HG02970 (cell line): ENCODE data around the gene GOSR2.
"Not testable (repeated sequence)": the region's sequence is repeated elsewhere in the genome, so short reads cannot be mapped to it uniquely, and the experiment has no call there.

ENCODE experiments used
- ATAC-seq: cut with Tn5 transposase; IDR thresholded peaks from one replicate; pipeline ENCODE4 v1.9.1; 2021; ENCODE audit warnings: mild to moderate bottlenecking, moderate library complexity, moderate number of reproducible peaks; ENCODE audit not compliant: unreplicated experiment, low FRiP score

GOSR2 gene

GRCh38 chr17:46892192-46892703 is 30.7 kb upstream of the GOSR2 start:
- no peak for ATAC-seq

DNA sequence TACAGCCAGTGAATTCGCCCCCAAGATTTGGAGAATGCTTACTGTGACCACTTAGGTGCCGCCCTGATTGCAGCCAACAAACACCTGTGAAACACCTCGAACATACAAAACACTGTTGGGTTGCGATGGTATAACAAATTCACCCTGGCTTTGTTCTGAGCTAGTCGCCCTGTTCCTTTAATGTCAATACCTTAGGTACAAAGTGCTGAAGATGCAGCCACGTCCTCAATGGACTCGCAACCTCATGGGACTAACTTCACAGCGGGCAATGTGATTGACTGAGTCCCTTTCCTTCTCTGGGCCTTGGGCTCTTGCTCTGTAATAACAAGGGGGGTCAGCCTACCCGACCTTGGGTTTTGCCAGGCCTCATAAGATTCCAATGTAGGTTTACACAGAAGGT is 28.9 kb upstream of the GOSR2 start:
- no peak for ATAC-seq

DNA sequence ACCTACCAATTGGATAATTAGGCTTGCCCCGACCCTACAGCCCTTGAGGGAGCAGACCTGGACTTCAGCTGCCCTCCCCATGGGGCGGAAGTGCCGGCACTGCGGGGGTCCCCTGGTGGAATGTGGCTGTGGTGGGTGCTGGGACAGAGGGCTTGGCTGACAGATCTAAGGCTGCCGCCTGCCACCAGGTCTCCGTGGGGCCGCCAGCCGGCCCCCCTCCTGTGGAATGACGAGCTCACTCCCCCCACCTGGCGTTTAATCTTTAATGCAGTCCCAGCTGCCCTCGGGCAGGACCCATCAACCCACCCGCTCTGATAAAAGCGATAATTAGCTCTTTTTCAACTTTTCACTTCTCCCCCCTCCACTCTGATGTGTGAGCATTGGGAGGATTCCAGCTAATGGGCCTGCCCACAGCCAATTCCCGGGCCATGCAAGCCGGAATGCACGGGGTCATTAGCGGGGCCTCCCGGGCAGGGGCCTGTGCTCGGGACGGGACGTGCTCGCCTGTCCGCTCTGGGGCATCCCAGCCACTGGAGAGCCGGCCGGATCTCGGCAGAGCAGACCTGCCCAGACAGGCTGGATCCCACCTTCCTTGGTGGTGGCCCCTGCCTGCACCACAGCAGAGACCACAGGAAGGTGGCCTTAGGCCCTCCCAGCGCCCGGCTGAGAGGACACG is 28.3 kb upstream of the GOSR2 start:
- ATAC-seq: no peak

GRCh38 chr17:46895171-46895570 is 27.8 kb upstream of the GOSR2 start:
- no peak for ATAC-seq

- ATAC-seq: no peak
Observed at GRCh38 chr17:46896991-46897390, 26.0 kb upstream of the GOSR2 start.

- ATAC-seq: no peak
Observed at GRCh38 chr17:46898364-46898763, 24.6 kb upstream of the GOSR2 start.

DNA sequence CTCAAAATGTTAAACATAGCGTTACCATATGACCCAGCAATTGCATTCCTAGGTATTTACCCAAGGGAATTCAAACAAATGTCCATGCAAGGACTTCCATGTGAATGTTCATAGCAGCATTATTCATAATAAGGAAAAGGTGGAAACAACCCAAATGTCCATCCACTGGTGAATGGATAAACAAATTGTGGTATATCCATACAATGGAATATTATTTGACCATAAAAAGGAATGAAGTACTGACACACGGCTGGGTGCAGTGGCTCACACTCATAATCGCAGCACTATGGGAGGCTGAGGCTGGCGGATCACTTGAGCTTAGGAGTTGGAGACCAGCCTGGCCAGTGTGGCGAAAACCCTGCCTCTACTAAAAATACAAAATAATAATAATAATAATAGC is 24.1 kb upstream of the GOSR2 start:
- no peak for ATAC-seq

DNA sequence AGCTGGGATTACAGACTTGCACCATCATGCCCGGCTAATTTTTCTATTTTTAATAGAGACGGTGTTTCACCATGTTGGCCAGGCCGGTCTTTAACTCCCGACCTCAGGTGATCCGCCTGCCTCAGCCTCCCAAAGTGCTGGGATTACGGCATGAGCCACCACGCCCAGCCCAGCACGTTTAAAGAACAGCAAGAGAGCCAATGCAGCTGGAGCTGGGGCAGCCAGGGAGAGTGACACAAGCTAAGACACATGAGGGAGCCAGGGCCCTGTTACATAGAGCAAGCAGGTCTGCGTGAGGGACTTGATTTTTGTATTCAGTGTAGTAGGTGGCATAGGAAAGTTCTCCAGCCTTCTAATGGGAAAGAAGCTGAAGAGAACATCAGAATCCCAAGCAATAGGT is 21.7 kb upstream of the GOSR2 start:
- ATAC-seq: no peak

DNA sequence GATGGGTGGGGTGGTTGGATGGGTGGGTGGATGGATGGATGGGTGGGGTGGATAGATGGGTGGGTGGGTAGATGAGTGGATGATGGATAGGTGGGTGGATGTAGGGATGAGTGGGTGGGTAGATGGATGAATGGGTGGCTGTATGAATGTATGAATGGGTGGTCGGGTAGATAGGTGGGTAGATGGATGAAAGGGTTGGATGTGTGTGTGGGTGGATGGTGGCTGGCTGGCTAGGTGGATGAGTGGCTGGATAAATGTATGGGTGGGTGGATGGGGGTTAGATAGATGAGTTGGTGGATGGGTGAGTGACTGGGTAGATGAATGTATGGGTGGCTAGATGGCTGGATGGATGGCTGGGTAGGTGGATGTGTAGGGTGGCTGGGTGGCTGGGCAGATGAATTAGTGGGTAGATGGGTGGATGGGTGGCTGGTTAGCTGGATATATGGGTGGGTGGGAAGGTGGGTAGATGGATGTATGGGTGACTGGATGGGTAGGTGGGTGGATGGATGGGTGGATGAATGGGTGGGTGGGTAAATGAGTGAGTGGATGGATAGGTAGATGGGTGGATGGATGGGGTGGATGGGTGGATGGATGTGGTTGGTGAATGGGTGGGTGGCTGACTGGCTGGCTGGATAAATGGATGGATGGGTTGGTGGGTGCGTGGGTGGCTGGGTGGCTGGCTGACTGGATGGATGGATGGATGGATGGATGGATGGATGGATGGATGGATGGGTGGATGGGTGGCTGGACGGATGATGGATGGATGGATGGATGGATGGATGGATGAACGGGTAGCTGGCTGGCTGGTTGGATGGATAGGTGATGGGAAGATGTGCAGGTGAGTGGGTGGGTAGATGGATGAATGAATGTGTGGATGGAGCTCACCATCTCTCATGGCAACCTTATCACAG is 18.9 kb upstream of the GOSR2 start:
- no peak for ATAC-seq

DNA sequence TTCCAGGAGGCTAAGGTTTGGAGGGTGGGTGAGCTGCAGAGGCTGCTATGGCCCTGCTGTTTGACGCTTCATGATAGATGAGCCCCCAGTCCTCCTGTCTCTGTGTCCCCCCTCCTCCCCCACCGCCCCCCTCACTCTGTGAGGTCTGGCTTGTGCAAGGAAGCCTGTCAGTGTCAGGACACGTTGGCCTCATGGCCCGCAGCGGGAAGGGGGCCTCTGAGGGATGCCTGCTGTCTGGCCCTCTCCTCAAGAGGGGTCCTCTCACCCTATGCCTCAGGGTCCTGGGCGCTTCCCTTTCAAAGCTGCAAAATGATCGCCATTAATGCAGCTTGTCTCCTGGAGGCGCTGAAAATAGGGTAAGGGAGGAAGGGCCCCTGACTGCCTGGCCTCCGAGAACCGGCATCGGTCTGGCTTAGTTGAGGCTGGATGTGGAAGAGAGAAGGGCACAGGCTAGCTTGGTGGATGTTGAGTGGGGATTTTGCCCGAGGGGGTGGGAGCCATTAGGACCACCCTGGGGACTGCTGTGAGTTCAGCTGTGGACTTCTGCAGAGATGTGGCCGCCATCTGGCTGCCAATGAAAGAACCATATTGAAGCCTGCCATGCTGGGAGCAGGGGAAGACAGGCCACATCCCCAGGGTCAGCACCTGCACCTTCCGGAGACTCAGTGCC is 14.8 kb upstream of the GOSR2 start:
- no peak for ATAC-seq

- ATAC-seq: no peak
Observed at GRCh38 chr17:46910179-46910927, 12.6 kb upstream of the GOSR2 start.

DNA sequence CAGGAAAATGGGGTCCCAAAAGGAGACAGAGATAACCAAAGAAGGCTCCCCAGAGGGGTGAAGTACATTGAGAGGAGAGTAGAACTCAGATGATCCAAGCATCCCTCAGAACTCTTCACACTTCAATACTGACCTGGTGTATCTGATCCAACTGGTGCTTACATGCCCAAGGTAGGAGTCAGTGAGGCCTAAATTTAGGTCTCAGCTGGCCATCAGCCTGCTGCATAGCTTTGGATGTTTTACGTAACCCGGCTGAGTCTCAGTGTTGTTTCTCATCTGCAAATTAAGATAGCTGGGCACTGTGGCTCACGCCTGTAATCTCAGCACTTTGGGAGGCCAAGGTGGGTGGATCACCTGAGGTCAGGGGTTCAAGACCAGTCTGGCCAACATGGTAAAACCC is 11.6 kb upstream of the GOSR2 start:
- no peak for ATAC-seq

DNA sequence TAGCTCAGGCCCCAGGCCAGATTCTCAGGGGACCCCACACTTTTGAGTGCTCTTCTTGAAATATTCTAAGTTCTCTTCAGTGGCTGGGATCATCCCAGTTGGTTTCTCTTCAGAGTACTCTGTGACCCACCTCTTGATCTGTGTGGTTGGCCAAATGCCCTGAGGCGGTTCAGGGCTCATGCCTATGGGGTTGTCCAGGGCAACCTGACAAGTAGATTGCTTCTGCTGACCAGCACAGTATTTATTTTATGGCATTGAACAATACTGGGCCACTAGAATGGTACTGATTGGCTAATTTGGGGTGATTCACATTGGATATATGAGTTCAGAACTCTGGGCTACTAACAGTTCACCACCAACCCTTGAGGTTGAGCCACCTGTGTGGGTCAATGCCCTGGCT is 7.4 kb upstream of the GOSR2 start:
- no peak for ATAC-seq

GRCh38 chr17:46916211-46916610 is 6.7 kb upstream of the GOSR2 start:
- ATAC-seq: no peak

- no peak for ATAC-seq
Observed at GRCh38 chr17:46916623-46917022, 6.3 kb upstream of the GOSR2 start.

GRCh38 chr17:46917041-46917440 is 5.9 kb upstream of the GOSR2 start:
- no peak for ATAC-seq

- no peak for ATAC-seq
Observed at GRCh38 chr17:46917516-46917915, 5.4 kb upstream of the GOSR2 start.

DNA sequence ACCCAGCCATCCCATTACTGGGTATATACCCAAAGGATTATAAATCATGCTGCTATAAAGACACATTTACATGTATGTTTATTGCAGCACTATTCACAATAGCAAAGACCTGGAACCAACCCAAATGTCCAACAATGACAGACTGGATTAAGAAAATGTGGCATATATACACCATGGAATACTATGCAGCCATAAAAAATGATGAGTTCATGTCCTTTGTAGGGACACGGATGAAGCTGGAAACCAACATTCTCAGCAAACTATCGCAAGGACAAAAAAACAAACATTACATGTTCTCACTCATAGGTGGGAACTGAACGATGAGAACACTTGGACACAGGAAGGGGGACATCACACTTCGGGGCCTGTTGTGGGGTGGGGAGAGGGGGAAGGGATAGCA is 998 bp upstream of the GOSR2 start:
- not testable (repeated sequence) for ATAC-seq

DNA sequence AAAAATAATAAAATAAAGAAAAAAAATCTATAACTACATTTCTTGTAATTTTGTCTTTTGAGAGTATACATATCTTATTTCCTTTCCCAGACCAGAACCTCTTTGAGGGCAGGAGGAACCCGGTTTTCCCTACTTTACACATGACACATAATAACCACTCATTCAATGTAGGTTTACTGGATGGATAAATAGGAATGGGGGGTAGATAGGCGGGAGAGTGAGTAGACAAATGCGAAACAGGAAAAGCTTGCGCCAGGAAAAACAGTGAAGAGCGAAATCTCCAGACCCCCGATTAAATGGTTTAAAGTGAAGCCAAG is 515 bp upstream of the GOSR2 start:
- no peak for ATAC-seq

DNA sequence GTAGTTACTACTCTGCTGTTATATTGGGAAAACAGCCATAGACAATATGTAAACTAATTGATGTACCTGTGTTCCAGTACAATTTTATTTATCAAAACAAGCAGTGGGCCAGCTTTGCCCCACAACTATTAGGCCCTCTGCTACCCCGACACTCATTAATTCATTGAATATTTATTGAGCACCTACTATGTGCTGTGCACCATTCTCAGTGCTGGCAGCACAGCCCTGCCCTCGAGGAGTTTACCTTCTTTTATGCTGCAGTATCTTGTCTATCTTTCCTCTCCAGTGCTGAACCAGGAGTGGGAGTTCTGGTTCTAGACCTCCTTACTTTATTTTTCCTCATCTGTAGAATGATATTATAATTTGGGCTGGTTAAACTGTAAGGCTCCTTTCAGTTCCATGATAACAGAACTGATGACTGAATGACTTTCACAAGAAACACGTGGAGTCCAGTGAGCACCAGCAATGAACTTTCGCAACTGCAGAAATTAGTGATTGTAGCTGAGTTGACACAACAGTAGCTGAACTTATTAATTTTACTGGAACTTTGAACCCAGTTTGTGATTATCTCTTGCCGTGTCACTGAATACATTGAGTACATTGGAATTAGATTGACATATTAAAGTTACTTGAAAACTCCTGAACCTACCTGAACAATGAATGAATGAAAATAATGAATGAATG is 2.4 kb downstream of the GOSR2 start:
- ATAC-seq: no peak
